Measurements from ENCODE around the gene CMSS1.

The CMSS1 gene

DNA sequence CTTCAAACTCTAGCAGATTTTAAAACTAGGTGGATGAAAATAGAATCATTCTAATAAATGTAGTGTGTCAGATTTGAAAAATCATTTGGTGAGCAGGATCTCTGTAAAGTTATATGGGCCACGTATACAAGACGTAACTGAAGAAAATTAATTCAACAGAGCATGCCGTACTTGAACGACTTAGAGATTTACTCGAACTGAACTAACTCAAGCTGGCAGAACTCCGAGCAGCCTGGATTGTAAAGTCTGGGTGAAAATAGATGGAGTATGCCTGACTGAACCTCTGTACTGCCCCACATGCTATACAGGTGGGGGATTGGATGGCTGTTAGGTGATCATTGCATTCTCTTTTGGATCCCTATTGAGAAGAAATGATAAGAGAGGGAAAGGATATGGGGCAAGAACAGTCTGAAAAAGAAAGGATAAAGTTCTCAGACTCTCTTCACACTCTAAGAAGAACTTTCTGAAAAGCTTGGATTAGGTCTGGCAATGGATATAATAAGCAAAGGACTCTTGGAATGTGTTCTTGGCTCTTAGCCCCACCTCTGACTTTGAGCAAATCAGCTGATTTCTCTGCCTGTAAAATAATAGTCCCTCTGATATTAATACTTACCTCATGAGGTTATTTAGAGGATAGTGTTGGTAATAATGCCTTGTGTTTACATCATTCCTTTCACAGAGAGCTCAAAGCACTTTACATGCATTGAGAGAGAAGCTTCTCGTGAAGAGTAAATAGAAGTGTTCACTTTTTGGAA, 149.2 kb downstream of the CMSS1 start:
- no peak for DNase-seq

DNA sequence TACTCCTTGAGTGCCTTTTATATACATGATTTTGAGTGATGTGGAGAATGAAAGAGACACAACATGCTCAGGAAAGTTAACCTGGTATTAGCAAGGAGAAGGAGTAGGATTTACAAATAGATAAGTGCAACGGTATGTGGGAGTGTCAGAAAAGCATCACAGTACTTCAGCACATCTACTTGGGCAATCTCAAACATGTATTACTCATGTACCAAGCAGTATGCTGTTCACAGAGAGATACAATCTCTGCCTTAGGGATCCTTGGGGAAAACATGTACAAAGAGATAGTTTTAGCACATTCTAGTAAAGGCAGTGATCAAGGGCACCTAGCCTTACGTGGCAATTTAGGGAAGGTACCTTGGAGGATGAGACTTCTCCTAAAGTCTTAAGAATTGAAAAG, 150.1 kb downstream of the CMSS1 start:
- no peak for DNase-seq

DNA sequence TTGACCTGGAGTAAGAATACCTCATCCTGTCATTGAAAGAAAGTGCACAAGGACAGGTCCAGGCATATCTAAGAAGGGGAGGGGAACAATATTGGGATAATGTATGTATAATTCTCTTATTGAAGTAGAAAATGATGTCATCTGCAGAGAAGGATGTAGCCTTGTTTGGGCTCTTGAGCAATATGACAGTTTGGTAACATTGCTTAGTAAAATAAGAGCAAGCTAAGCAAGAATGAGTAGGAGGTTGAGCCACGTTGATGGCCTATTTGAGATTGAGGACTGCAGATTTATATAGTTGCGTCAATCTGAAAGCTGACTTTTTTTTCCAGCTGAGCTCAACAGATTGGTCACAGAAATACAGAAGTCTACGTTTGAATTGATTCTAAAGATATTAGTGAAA, 151.5 kb downstream of the CMSS1 start:
- no peak for DNase-seq

DNA sequence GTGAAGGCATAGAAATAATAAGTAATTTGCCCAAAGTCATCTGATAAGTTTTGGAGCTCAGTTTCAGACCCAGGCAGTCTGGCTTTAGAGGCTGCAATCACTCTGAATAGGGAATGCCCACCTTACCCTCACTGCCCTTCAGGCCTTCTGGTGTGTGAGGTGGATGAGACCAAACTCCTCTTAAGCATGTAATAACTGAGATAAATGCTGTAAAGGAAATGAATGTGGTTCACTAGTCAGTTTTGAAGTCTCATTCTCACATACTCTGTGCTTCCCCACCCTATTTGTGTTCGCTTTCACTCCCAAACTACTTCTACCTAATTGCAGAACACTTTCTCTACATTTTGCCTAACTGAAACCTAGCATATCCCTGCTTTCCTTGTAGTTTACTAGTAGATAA, 152.5 kb downstream of the CMSS1 start:
- DNase-seq = no peak

DNA sequence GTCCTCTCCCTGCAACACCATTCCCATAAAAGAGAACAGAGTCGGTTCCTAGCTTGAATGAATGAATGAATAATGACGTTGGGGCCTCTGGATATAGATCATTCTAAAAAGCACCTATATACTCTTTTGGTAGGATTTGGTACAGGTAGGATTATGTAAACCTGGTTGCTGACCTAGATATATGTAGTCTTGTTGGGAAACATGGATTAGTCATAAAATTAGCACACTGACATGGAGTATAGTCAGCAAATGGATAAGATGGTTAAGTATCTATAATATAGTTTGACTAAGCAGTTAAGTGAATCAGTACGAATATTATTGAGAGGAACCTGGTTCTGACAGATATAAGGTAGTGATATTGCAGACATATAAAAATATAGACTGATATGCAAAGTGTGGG, 154.1 kb downstream of the CMSS1 start:
- DNase-seq = no peak

DNA sequence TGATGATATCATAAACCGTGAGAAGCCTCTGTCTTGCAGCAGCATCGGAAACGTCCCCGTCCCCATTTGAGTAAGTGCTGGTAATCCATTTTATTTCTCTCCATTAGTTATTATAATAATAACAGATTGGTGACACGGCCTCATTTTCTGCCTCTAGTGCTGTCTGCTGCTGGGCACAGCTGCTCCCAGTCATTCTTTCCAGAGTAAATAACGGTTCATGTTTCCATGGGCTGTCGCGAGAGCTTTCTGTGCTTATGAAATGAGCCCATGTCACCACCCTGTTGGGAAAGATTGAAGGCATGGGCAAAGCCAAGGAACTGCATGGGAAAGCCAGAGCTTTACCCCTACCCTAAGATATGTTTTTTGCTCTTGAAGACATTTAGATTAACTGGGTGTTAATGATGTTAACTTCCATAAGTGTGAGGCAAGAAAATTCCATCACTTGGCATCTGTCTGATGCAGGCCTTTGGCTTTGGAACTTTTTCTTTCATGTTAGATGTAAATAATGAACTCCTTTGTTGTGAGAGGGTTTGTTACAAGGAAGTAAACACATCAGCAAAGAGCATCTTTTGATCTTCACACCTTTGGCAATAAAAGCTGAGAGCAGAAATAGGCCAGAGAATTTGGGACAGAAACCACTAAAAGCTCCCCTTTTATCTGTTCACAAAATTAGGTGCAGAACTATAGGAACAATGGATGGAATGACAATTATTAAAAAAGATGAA, 154.9 kb downstream of the CMSS1 start:
- DNase-seq = no peak

DNA sequence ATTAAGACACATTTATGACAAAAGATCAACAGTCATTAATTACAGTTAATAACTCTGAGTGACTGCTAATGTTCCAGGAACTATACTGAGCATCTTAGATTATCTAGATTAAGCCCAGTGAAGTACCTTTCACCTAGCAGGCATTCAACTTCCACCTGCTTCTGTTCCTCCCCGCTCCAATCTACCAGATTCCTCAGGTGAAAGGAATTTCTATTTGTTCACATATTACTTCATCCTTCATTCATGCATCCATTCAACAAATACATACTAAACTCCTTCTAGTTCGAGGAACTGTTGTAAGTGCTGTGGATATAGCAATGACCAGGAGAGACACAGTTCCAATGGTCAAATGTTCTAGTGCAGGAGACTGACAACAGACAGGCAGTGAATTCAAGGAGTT, 157.3 kb downstream of the CMSS1 start:
- no peak for DNase-seq

DNA sequence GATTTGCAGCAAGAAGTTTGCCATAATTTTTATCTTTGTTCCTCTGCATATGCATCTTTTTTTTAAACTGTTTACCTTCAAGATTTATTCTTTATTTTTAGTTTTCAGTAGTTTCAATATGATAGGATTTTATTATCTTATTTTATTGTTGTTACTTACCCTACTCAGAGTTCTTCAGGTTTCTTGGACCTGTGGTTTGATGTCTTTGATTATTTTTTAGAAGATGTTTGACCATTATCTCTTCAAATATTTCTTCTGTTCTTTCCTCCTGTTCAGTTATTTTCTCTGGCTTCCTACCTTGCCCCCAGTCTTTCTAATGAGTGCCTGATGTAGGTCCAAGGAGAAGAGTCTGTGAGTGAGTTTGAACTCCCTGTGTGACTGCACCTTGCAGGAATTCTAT, 158.9 kb downstream of the CMSS1 start:
- no peak for DNase-seq

DNA sequence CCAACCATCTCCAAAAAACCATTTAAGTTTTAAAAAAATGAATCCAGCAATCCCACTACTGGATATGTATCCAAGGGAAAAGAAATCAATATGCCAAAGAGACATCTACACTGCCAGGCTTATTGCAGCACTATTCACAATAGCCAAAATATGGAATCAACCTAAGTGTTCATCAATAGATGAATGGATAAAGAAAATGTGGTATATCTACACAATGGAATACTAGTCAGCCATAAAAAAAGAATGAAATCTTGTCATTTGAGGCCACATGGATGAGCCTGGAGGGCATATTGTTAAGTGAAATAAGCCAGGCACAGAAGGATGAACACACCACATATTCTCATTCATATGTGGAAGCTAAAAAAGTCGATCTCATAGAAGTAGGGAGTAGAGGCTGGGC, 160.6 kb downstream of the CMSS1 start:
- DNase-seq = no peak

DNA sequence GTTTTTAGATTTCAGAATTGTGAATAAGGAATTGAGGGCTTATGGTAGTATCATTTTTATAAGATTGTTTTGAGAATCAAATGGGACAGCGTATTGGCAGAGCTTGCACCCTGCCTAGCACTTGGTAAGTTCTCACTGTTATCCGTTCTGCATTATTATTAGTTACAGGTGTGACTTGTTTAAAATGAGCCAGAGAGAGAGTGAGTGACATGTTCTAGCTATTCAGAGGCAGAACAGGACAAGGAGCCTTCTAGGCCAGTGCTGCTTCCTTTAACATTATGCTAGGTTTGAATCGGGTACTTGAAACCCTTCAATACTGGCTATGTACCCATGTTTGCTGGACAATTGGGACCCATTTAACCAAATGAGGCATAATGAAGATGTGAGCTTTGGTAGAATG, 162.9 kb downstream of the CMSS1 start:
- DNase-seq = no peak

DNA sequence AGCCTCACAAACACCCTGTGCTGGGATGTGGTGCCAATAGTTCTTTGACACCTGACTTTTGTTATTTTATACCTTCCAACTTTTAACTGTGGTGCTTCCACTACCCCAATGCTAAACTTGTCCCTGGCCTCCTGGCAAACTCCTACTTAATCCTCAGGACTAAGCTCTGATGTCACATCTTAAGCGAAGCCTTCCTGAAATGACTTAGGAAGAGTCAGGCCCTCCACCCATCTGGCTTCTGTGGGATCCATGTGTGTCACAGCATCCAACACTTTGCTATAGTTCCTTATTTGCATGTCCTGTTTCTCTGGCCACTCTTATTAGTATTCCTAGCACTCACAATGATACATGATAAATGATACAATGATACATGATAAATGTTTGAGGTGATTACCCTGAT, 163.5 kb downstream of the CMSS1 start:
- DNase-seq = no peak

DNA sequence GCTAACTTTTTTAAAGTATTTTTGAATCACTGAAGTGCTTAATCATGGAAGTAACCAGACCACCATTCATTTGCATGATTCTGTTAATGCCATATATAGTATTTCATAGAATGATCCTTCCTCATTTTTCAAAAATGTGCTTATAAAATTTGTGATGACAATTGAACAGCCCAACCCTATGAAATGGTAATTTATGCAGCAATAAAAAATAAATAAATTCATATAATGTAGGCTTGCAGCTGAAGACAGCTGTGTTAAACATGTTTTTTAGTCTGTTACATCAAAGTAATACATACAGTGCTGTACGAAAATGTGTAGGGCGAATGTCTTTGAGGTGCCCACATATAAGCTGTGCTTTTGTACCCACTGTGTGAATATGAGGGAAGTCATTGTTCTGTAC, 165.0 kb downstream of the CMSS1 start:
- DNase-seq = no peak

DNA sequence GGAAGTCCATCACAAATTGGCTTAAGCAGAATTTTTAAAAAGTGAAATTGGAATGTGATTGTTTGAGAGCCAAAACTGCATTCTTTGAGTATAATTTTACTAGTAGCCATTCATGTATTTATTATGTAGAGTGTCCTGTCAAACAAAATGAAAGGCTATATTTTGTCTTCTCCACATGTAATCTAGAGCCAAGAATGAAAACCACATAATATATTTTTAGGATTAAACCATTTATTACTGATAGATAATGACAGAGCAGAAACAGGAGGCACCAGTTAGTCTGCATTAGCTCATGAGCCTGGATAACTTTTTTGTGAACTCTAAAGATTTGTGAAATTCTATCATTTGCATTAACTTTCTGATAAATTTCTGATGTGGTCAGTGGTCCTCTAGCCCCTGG, 166.5 kb downstream of the CMSS1 start:
- no peak for DNase-seq

DNA sequence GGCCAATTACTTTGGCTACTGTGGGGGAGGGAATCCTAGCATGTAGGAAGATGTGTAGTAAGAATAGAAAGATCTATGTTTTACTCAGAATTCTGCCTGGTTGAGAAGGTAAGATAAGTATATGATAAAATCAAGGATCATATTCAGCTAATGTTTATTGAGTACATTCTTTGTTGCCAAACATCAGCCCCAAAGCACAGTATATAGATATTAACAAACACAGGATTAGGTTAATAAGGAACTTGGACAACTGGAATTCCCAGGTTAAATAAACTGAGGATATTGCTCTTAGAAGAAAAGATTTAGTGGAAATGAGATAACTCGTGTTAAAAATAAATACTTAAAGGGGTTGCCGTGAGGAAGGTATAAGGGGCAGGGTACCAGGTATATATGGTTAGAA, 167.0 kb downstream of the CMSS1 start:
- DNase-seq = no peak

DNA sequence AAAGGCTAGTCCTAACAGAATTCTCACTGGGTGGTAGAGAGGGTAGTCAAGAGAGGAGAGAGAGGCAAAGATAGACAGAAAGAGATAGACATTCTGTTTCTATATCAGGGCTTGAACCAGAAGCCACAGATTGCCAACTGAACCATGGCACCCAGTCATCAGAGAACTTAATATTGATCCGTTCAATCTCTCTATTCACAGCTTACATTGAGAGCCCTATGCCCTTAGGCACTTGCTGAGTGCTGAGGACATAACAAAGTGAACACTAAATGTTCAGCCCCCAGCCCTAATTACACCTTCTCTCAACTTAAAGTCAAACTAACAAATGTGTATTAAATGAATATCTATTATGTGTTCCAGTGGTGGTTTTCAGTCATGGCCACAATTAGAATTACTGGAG, 172.5 kb downstream of the CMSS1 start:
- DNase-seq = no peak

DNA sequence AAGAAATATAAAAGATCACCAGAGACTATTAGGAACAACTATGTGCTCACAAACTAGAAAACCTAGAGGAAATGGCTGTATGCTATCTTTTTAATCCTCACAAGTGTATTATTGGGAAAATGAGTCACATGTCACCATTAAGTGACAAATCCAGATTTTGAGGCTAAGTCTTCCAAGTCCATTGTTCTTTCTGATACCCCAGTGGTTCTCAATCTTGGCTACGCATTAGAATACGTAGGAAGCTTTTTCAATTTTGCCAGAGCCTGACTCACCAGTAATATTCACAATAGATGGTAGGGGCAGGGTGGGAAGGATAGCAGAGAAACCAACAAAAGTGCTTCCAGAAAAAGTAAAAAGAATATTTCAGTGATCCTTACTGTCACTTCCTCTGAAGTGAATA, 179.6 kb downstream of the CMSS1 start:
- no peak for DNase-seq

DNA sequence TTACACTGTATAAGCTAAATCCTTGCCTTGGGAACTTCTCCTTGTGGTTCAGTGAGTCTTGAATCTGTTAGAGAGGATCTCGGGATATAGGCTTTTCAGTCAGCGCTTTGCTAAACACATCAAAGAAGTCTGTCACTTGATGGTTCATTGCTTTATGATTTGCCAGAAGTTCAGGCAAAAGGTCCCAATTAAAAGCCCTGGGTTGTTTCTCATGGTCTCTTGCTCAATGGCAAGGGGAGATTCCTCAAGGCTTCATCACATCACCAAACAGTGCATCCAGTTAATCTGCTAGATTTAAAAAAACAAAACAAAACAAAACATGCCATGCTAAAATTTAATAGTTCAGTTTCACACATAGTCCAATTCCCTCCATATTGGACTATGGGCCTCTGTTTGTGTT, 181.9 kb downstream of the CMSS1 start:
- DNase-seq = no peak

DNA sequence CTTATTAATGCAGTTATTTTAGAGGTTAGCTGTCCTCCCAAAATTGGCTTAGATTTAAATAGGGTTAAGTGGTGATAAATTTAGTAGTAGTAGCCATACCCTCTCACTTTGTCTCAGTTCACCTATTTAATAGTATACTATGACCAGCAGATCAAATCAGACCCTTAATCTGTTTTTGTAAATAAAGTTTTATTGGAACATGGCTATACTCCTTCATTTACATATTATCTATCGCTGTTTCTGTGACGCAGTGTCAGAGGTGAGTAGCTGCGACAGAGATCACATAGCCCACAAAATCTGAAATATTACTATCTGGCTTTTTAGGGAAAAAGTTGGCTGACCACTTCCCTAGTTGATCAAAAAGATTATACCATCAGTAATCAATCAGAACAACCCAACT, 183.4 kb downstream of the CMSS1 start:
- DNase-seq = no peak

DNA sequence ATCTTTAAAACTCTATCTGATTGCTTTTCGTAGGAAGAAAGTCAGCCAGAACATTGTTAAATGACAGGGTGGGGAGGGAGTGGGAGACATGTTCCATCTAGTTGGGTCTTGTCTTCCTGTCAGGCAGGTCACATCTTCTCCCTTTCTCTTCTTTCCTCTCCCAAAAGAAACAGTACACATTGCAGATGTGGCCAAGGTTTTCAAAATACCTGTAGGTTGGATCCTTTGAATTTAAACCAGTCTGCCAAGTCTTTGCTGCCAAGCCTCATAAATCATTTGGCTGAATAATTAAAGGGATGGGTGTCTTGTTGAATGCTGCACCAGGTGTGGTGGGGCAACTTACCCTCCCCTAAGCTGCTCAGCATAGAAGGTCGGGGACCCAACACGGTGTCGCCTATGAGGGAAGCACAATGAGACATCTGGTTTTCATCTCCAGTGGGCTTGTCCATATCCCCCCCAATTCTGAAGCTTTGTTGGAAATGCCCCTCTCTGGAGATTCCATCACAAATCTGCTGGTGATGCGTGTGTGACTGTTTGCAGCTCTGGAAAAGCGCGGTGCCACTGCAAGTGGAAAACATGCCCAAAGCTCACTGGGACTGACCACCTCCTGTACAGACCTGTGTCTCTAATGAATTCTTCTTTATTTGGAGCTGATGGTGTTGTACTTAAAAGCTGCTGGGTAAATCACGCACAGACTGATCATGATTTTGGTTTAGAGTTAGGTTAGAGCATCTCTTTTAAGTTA, 184.0 kb downstream of the CMSS1 start:
- no peak for DNase-seq

DNA sequence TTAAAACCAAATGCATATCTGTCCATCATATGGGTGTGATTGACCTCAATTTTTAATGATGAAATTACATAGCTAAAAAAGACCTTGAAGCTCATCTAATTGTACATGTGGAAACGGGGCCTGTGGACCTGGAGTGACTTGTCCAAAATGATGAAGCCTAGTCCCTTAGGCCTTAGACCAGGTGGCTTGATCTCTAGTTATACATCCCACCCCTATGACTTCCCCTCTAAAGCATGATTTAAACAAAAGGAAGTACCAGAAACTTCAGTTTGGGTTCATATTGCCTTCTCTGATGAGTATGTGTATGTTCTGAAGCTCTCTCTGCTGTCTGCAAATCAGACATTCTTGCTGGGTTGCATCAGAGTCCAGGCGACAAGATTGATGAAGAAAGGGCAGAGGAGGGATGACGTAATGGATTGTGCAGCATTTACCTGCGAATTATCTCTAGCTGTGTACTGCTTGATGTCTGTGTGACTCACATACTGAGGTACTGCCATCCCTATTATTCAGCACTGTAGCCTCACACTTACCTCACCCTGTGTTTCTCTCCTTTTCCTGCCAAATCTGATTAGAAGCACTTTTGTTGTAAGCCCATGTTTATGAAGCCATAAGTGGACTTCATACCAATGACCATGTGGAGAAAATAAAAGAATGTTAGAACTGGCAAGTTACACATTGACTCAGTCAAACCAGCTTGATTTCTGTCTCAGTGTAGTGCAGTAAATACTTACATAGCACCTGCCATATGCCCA, 185.1 kb downstream of the CMSS1 start:
- DNase-seq = no peak

DNA sequence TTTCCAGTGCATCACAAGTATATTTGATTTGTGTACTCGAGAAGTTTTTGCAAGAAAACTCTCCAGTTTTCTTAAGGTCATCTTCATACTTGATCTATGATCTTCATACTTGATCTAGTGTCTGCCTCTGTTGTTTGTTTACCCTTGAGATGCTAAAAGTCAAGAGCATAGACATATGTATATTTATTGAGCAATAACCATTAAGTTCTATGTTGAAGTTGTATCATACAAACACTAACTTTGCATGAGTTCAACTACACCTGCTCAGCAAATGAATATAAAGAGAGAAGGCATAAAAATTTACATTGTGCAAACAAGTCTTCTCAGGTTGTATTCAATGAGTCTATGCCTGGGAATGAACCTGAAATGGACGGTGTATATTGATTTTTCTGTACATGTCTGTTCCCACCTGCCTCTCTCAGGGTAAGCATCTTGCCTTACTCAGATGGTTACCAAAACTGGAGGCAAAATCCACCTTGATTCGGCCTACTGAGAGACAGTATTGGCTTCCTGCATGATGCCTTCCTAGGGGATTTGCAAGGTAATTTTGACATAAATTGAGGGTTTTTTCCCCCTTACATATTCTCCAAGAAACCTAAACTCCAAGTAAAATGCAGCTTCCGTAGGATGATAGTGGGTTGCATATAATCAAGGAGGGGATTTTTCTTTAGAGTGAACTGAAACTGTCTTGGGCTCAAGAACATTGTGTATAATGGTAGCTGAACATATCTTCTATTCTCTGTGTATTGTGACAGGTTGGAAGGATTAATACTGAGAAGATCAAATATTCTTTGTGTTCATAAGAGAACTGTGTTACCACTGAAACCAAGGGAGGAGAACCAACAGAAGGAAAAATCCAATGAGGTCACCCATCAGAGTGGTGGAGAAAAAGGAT, 186.2 kb downstream of the CMSS1 start:
- no peak for DNase-seq

DNA sequence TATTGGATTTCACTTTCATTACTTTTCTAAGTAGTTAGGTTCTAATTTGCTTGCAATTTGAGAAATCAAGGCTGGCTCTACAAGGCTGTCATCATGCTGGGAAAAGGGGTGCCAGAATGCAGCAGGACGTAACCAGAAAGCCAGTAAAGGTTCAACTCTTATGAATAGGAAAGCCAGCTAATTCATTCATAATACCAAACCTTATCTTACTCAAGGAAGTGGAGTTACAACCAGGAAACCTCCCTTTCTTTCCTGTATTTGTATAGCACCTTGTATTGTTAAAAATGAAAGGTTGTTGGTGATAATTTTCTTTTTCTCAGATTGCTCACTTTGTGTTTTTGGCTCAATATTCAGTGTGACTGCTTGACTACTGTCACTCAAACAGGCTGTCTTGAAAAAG, 187.3 kb downstream of the CMSS1 start:
- DNase-seq = no peak

Data from activated CD8-positive, alpha-beta memory T cell treated with anti-CD3 and anti-CD28 coated beads, Interleukin-2, amount 50 U/mL, for 48 hours (primary cell).